Fibroblast of the aortic adventitia (primary cell): ENCODE measurements around the gene FOXK1. TPM values are rescaled to one million over a fixed set of nuclear protein-coding genes. Genes with fewer than 3 reads are reported as not detected.

ENCODE experiments used
- DNase-seq: peaks from one replicate; pipeline ENCODE4 v3.0.0-alpha.2; 2010; ENCODE audit warnings: low read depth
- H3K4me3 ChIP-seq: 2 replicates; pipeline ENCODE4 v1.5.1; 2011; ENCODE audit warnings: low read depth, mild to moderate bottlenecking, control low read depth, low read length, moderate library complexity
- CTCF ChIP-seq: IDR thresholded peaks from 2 replicates; pipeline ENCODE4 v1.5.1; 2011; ENCODE audit warnings: mild to moderate bottlenecking, low read length, control low read depth, inconsistent platforms; ENCODE audit not compliant: insufficient read depth
- total RNA-seq: library from RNA; depleted of rRNA; stranded (reverse); fragments of >200 nt; gene quantifications from 2 replicates; pipeline ENCODE4 v1.2.3, GENCODE V29; 2012; ENCODE audit warnings: low replicate concordance

The FOXK1 gene
- total RNA-seq, 1 donor = 27.8 TPM

- no peak overlapping the region for H3K4me3 ChIP-seq
- no peak for TF ChIP-seq CTCF
- DNase-seq = no peak
These were observed 100.5 kb downstream of the FOXK1 start for GRCh38 chr7:4782333-4783291.

DNA sequence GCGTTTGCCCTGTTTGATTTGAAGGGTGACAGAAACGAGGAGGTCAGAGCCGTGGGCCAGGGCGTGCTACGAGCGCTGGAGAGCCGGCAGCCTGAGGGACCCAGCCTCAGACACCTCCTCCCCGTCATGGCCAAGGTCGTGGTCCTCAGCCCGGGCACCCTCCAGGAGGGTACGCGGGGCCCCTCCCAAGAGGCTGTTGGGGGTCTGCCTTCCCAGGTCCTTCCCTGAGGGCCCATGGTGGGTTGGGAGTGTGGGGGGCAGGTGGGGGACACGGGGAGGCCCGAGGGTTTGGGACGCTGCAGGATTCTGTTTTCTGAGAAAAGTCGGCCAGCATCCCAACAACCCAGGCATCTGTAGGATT is 101.2 kb downstream of the FOXK1 start:
- no peak for DNase-seq
- TF ChIP-seq CTCF = no peak
- H3K4me3 ChIP-seq = no peak overlapping the region

- no peak for TF ChIP-seq CTCF
- DNase-seq = no peak
- no peak overlapping the region for H3K4me3 ChIP-seq
These were observed 101.8 kb downstream of the FOXK1 start for GRCh38 chr7:4783762-4784351.

GRCh38 chr7:4784799-4785198 is 102.7 kb downstream of the FOXK1 start:
- DNase-seq = no peak
- H3K4me3 ChIP-seq = no peak overlapping the region
- TF ChIP-seq CTCF = no peak

DNA sequence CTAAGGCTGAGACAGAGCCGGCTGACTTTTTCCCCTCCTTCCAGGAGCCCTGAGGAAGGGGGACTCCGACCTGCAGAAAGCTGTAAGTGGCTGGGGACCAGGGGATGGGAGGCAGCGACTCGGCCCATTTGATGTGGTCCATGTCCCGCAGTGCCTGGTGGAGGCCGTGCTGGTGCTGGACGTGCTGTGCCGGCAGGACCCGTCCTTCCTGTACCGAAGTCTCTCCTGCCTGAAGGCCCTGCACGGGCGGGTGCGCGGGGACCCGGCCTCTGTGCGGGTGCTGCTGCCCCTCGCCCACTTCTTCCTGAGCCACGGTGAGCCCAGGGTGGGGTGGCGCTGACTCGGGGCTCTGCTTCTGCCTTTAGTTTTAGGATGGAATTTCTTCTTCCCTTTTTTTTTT is 103.3 kb downstream of the FOXK1 start:
- no peak overlapping the region for H3K4me3 ChIP-seq
- TF ChIP-seq CTCF = no peak
- no peak for DNase-seq

DNA sequence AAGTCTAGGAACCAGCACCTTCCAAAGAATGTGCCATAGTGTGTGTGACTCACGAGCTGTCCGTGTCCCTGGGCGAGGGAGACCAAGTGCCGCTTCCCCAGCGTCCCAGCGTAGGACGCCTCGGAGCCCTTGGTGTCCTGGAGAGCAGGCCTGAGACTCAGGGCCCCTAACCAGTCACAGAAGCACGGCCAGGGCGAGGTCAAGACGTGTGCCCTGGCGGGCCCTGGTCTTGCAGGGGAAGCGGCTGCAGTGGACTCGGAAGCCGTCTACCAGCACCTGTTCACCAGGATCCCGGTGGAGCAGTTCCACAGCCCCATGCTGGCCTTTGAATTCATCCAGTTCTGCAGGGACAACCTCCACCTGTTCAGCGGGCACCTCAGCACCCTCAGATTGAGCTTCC is 103.9 kb downstream of the FOXK1 start:
- no peak for TF ChIP-seq CTCF
- no peak overlapping the region for H3K4me3 ChIP-seq
- DNase-seq = no peak
